ENCODE measurements around the gene MNX1. TPM values are rescaled to one million over a fixed set of nuclear protein-coding genes. Genes with fewer than 3 reads are reported as not detected.

The MNX1 gene
- total RNA-seq, 4 donors from 2014 or later, result 11.7 to 23.2 (median 13.1) TPM

- in situ Hi-C loops (cut with MboI; ENCODE audit: low pct_ligation_motif_present in 1 of 4, low pct_unique_long_range_greater_than_20kb in 1 of 4, low sequenced_read_pairs in 3 of 4), result no loop called here
- intact Hi-C loops (cut with DNase I; ENCODE audit: low total_unique reads), result no loop called here
- no peak for DNase-seq
Measured at GRCh38 chr7:157016024-157016351, 5.5 kb upstream of the MNX1 start.

DNA sequence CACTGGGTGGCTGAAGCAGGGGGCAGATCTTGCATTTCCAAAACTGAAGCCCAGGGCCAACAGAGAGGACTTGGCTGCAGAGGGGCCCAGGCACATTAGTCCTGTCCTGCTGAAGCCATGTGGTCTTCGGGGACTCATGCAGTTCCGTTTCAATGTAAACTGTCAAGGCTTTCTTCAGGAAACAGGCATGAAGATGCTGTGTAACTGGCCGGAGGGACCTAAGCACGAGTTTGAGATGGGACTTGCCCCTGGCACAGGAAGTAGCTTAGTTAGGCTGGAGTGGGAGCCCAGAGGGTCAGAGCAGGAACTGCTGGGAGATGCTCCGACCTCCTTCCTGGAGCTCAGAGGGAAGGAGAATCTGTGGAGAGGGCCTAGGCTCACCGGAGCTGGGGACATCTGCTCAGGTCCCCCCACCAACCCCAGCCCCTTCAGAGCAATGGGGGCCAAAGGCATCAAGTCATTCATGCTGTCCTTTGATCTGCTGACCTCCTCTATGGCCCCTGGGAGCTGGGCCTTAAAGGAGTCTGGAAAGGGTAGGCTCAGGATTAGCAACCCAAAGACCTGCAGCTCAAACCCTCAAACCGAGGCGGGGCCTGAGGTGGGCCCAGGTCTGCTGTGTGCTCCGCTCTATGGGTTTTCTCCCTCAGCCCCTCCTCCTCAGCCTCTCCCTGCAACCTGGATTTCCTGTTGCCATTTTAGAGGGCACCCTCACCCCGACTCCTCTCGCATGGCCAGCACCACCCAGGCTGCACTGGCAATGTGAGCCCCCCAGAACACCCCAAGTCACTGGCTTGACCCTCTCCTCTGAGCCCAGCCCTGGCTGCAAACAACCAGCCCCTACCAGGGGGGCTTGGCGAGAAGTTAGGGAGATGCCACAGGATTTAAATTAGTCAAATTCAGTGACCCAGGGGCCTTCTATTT is 4.4 kb upstream of the MNX1 start:
- H3K4me1 ChIP-seq, result peaks cover 6 to 46% (median 27%) of the 10 kb centered on the region in 4 donors
- in situ Hi-C loops (cut with MboI; ENCODE audit: low pct_ligation_motif_present in 1 of 4, low pct_unique_long_range_greater_than_20kb in 1 of 4, low sequenced_read_pairs in 3 of 4), result no loop called here
- no peak overlapping the region for H3K27ac ChIP-seq
- H3K36me3 ChIP-seq, result no peaks in the 10 kb centered on the region
- WGBS, 2 donors (ENCODE audit: low coverage in 1 of 2), result 50 to 55% methylated on average over 5 to 12 of the region's 12 CpGs
- peaks cover 98% of the 10 kb centered on the region for H3K27me3 ChIP-seq
- DNase-seq, result no peak
- no peak for TF ChIP-seq POLR2AphosphoS5 (IDR thresholded peaks at IDR 0.05)
- no peak for TF ChIP-seq EP300 (IDR thresholded peaks at IDR 0.05; ENCODE audit: low read depth)
- TF ChIP-seq, protein P1, sequence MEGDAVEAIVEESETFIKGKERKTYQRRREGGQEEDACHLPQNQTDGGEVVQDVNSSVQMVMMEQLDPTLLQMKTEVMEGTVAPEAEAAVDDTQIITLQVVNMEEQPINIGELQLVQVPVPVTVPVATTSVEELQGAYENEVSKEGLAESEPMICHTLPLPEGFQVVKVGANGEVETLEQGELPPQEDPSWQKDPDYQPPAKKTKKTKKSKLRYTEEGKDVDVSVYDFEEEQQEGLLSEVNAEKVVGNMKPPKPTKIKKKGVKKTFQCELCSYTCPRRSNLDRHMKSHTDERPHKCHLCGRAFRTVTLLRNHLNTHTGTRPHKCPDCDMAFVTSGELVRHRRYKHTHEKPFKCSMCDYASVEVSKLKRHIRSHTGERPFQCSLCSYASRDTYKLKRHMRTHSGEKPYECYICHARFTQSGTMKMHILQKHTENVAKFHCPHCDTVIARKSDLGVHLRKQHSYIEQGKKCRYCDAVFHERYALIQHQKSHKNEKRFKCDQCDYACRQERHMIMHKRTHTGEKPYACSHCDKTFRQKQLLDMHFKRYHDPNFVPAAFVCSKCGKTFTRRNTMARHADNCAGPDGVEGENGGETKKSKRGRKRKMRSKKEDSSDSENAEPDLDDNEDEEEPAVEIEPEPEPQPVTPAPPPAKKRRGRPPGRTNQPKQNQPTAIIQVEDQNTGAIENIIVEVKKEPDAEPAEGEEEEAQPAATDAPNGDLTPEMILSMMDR (IDR thresholded peaks at IDR 0.05), result no peak
- TF ChIP-seq POLR2A (IDR thresholded peaks at IDR 0.05), result no peak
- H3K4me3 ChIP-seq, result no peak overlapping the region
- no peaks in the 10 kb centered on the region for H3K9me3 ChIP-seq
- intact Hi-C loops (cut with DNase I; ENCODE audit: low total_unique reads), result loop anchor here (1.0 kb wide), 1 partner anchor 36 kb away; no protein-coding TSS in a partner anchor

More at GRCh38 chr7:157016024-157016351, 5.5 kb upstream of the MNX1 start:
- H3K4me3 ChIP-seq, result no peak overlapping the region
- TF ChIP-seq POLR2A (IDR thresholded peaks at IDR 0.05) (no peak), EP300 (IDR thresholded peaks at IDR 0.05; ENCODE audit: low read depth) (no peak), POLR2AphosphoS5 (IDR thresholded peaks at IDR 0.05) (no peak)
- TF ChIP-seq, protein P1 (IDR thresholded peaks at IDR 0.05), result no peak
- H3K36me3 ChIP-seq, result no peaks in the 10 kb centered on the region
- peaks cover 11 to 53% (median 28%) of the 10 kb centered on the region in 4 donors for H3K4me1 ChIP-seq
- H3K27me3 ChIP-seq, result peaks cover 99% of the 10 kb centered on the region
- 61% methylated on average over 11 of the region's 11 CpGs; no CpG with 5 or more reads in 1 of the 2 donors for WGBS, 2 donors (ENCODE audit: low coverage in 1 of 2)
- no peak overlapping the region for H3K27ac ChIP-seq
- no peaks in the 10 kb centered on the region for H3K9me3 ChIP-seq

DNA sequence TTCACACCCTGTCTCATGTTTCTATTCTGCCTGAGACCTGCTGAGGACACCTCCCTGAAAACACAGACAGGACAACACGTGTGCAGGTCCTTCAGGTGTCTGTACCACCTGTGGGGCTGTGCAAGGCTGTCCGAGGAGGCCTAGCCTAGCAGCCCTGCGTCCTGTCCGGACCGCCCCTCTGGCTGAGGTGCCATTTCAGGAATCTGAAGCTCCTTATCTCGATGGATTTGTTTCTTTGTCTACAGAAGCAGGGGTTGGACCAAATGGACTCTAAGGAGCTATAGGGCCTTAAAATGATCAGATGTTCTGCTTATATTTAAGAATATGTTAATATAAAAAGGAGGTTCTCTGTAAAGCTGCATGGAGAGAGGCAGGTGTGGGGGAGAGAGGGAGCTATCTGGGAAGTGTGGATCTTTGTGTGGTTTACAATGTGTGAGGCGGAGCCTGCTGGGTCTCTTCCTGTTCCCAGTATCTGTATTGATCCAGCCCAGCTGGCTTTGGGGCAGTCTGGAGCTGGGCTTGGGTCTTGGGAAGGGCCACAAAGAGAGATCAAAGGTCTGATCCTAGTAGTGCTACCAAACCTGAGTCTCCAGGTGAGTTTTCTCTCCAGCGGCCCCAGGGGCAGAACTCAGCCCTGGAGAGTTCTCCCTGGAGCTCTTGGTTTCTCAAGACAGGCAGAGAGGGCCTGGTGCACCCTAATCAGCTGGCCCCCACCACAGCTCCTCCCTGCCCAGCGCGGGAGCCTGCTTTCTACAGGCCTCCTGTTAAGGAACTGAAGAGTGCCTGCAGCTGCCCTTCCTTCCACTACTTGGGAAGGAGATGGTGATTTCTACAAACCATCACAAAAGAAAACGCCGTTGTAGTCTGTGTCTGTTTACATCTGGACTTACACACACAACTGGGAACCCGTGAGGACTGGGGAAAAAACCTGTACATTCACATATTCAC is 3.4 kb upstream of the MNX1 start:
- WGBS, 2 donors (ENCODE audit: low coverage in 1 of 2), result 18 to 22% methylated on average over 4 to 13 of the region's 13 CpGs
- in situ Hi-C loops (cut with MboI; ENCODE audit: low pct_ligation_motif_present in 1 of 4, low pct_unique_long_range_greater_than_20kb in 1 of 4, low sequenced_read_pairs in 3 of 4) (no loop called here), intact Hi-C loops (cut with DNase I; ENCODE audit: low total_unique reads) (loop anchor here (1.0 kb wide), 1 partner anchor 37 kb away; no protein-coding TSS in a partner anchor)
- H3K9me3 ChIP-seq, result no peaks in the 10 kb centered on the region
- no peaks in the 10 kb centered on the region for H3K36me3 ChIP-seq
- H3K4me1 ChIP-seq, result peaks cover 6 to 41% (median 24%) of the 10 kb centered on the region in 4 donors
- peaks cover 95% of the 10 kb centered on the region for H3K27me3 ChIP-seq
- DNase-seq, result no peak
- H3K27ac ChIP-seq, result peak overlapping the region in 1 of 4 donors; percentile 23
- H3K4me3 ChIP-seq, result no peak overlapping the region
- TF ChIP-seq EP300 (IDR thresholded peaks at IDR 0.05; ENCODE audit: low read depth) (no peak), POLR2A (IDR thresholded peaks at IDR 0.05) (no peak), POLR2AphosphoS5 (IDR thresholded peaks at IDR 0.05) (no peak)
- TF ChIP-seq, protein P1 (IDR thresholded peaks at IDR 0.05), result no peak

- intact Hi-C loops (cut with DNase I; ENCODE audit: low total_unique reads), result no loop called here
- no peaks in the 10 kb centered on the region for H3K9me3 ChIP-seq
- H3K36me3 ChIP-seq, result no peaks in the 10 kb centered on the region
- peaks cover 4 to 34% (median 18%) of the 10 kb centered on the region in 4 donors for H3K4me1 ChIP-seq
- in situ Hi-C loops (cut with MboI; ENCODE audit: low pct_ligation_motif_present in 1 of 4, low pct_unique_long_range_greater_than_20kb in 1 of 4, low sequenced_read_pairs in 3 of 4), result no loop called here
- H3K27ac ChIP-seq, result no peak overlapping the region
- peaks cover 95% of the 10 kb centered on the region for H3K27me3 ChIP-seq
- no peak for DNase-seq
- H3K4me3 ChIP-seq, result no peak overlapping the region
- no peak for TF ChIP-seq POLR2AphosphoS5 (IDR thresholded peaks at IDR 0.05)
Measured at GRCh38 chr7:157013101-157013500, 2.6 kb upstream of the MNX1 start.
